ENCODE results near the gene SEZ6.

The SEZ6 gene, protein sequence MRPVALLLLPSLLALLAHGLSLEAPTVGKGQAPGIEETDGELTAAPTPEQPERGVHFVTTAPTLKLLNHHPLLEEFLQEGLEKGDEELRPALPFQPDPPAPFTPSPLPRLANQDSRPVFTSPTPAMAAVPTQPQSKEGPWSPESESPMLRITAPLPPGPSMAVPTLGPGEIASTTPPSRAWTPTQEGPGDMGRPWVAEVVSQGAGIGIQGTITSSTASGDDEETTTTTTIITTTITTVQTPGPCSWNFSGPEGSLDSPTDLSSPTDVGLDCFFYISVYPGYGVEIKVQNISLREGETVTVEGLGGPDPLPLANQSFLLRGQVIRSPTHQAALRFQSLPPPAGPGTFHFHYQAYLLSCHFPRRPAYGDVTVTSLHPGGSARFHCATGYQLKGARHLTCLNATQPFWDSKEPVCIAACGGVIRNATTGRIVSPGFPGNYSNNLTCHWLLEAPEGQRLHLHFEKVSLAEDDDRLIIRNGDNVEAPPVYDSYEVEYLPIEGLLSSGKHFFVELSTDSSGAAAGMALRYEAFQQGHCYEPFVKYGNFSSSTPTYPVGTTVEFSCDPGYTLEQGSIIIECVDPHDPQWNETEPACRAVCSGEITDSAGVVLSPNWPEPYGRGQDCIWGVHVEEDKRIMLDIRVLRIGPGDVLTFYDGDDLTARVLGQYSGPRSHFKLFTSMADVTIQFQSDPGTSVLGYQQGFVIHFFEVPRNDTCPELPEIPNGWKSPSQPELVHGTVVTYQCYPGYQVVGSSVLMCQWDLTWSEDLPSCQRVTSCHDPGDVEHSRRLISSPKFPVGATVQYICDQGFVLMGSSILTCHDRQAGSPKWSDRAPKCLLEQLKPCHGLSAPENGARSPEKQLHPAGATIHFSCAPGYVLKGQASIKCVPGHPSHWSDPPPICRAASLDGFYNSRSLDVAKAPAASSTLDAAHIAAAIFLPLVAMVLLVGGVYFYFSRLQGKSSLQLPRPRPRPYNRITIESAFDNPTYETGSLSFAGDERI

DNA sequence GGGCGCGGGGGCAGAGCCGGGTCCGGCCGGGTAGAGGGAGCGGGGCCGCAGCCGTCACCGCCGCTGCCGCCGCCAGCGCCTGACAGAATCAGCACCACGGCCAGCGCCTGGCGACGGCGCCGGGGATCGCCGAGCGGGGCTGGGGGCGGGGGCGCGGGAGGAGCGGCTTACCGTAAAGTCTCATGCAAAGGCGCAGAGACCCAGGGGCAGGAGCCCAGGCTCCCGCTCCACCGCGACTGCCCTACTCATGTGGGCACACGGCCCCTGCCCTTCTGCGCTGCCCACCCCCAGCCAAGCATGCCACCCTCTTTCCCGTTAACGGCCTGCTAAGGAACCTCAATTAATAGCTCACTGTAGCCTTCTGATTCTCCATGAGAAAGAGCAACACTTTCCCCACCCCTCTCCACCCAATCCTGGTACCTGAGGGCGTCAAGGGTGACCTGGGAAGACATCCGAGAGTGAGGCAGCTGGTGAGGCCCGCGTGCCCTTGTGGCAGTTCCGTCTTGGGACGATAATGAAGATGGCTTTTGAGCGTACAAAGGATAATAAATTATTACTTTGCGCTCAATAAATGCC is at the start of gene SEZ6:
Gene SEZ6 (minus strand): TSS at position 98 of the 576 bp plus-strand sequence. CDS start 164 bp downstream, outside the sequence.
- DNase-seq (ENCODE audit: low spot score), result peak; percentile 96

DNA sequence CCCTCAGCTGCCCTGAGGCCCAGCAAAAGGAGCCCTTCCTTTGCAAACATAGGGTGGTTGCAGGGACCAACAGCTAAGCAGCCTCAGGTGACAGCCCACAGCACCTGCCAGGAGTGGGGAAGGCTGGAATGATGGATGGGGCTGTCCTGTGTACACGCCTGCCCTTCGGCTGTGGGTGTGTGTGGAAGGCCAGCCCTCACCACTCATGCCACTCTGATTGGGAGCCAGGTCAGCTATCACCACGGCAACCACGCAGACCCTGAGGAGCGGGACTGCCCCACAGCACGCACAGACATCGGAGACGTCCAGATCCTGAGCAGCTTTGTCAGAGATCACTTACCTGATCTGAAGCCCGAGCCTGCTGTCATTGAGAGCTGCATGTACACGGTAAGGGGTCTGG is 49.0 kb upstream of the SEZ6 start:
- no peak for DNase-seq (ENCODE audit: low spot score)

DNA sequence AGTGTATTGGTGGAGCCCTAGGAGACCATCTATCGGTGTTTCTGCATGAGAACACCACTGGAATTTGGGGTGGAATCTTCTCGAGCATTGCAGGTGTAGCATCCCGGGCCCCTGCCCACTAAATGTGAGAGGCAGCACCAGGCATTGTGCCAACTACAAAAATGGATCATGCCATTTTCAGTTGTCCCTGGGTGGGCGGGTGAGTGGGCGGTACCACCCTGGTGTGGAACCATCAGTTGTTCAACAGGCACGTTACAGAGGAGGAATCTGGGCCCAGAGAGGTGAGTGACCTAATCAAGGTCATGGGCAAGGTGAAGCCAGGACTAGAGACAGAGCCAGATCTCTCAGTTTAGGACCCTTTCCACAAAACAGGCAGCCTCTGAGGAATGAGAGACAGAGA is 45.9 kb upstream of the SEZ6 start:
- DNase-seq (ENCODE audit: low spot score), result no peak

DNA sequence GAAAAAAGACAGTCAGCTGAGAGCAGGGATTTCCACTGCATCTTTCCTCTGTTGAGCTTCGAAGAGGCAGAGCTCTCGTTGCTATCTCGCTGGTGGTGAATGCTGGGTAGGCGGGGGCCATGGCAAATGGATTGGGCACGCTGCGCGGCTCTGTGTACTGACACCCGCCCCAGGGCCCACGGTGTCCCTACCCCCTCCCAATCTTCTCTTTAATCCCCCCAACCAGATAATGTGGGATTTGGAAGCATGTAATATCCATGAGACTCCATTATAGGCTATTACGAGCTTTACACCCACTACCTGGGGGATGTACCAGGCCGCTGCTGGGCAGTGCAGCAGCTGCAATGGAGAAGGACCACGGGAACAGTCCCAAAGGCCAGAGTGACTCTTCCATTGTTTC is 45.4 kb upstream of the SEZ6 start:
- DNase-seq (ENCODE audit: low spot score), result peak; percentile 90

DNA sequence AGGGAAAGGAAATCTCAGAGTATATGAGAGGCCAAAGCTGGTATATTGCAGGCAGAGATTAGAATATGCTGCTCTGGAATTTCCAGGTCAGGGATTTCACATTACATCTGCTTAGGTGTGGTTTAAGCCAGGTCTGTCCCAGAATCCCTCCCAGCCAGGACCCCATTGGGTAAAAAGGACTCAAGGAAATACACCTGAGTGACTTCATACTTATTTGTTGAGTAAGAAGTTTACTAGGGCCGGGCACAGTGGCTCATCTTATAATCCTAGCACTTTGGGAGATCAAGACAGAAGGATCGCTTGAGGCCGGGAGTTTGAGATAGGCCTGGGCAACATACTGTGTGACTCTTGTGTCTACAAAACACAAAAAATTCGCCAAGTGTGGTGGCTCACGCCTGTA is 44.3 kb upstream of the SEZ6 start:
- no peak for DNase-seq (ENCODE audit: low spot score)

DNA sequence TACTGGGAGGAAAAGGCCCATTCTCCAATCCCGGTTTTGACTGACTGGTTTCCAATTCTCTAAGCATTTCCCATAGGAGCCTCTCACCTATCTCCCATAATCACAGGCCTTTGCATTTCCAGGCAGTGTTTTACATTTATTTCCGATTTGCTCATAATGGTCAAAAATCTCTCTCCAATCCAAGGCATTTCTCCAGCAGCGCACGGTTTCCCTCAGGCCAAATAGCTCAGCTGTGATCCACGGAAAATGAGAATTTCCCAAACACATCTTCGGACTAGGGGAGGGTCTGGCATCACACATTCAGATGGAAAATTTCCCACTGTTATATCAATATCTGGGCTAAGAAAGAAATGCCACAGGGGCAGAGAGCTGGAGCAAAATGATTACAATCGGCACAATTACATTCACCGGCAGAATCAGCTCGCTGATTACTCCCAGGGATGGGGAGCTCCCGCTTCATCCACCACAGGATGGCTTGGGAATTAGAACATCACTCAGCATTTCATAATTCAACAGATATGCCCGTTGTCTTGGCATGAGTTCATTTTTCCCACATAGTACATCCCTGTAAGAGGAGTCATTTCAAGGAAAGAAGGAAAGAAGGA is 43.8 kb upstream of the SEZ6 start:
- no peak for DNase-seq (ENCODE audit: low spot score)

DNA sequence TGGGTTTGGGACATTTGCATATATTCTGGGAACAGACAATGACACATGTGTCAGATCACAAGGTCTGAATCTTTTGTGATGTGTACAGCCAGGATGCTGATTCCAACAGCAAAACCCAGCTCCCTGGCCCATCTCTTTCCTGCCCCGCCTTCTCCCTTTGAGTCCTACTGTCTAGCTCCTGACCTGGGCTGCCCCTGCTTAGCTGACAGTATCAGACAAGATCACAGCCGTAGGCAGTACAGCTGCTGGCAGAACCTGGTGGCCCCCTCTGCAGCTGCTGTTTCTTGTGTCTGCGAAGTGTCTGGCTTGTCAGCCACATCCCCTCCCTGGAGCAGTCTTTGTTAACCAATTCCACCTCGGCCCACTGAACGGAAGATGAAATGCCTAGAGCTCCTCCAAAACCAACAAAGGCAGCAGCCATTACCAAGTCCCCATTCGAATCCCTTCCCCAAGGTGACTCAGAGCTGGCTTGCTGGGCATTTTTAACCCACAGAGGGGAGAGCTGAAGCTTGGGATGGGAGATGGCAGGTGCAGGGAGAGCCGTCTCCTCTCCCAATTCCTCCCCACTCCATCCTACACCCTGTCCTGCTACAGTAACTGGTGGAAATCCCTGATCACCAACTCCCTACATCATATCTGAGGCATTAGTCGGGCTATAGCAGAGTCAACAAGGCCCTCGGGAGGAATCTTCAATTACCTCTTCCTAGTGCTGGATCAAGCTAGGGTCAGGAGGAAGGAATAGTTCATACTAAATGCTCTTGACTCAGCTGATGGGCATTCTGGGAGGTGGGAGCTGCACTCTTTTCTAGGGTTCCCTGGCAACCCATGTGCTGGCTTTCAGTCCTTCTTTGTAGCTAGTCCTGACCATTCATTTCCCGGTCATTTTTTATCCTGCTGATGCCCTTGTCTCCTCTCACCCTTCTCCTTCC is 42.9 kb upstream of the SEZ6 start:
- DNase-seq (ENCODE audit: low spot score), result peak; percentile 83

DNA sequence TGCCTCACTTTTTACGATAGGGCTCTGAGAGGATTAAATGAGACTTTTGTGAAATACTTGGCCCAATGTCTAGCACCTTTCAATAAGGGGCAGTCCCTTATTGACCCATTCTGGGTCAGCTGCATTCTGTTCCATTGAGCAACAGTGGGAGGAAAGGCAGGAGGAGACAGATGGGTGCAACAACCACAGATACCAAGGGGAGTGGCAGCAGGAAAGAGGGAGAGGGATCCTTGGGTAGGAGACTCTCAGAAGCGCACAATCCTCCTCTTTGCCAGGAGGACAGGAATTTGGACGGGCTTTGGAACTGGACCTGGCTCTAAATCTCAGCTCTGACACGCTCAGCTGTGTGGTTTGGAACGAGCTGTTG is 40.6 kb upstream of the SEZ6 start:
- DNase-seq (ENCODE audit: low spot score), result no peak

DNA sequence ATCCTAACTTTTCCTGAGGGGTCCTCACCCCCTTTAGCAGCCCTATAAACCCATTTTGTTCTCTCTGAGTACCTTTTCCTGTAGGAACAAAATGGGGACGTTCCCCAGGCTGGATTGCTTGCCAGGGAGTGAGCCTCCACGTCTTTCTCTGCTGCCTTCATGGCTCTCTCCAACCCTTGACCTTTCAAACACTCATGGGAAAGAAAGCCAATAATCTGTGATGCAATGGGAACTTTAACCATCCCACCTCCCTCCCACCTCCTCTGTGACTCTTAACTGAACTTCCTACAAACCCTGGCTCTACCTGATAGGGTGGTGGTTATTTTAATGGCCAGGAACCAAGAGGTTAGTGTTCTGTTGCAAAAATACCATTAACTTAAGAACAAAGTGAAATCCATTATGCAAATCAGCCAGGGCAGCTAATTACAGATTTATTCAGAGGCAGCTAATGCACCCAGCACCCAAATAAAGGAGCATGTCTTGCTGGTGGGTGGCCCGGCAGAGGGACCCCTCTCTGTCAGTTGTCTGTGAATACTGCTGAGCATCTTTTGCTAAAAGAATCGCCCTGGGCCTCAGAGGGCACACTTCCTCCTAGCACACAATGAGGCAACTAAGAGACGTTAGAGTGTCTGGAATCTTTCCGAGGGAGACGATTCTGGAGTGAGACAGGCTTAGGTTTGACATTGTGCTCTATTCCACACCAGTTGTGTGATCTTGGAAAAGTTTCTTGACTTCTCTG is 40.1 kb upstream of the SEZ6 start:
- DNase-seq (ENCODE audit: low spot score), result no peak

DNA sequence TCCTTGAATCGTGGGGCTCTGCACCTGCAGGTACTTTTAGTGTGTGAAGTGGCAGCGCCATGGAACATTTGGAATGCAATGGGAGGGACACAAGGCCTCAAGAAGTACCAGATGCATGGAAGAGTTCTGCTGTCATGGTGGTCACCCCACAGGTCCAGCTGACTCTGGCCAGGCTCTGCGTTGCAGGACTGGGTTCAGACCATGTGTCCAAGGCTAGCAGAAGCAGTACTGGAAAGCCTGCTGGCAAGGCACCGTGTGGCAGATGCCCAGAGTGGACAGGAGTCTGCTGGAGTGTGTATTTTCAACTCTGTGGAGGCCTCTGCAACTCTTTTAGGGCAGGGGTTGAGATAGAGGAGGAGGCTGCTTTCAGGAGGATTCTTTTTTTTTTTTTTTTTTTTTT is 39.2 kb upstream of the SEZ6 start:
- no peak for DNase-seq (ENCODE audit: low spot score)

DNA sequence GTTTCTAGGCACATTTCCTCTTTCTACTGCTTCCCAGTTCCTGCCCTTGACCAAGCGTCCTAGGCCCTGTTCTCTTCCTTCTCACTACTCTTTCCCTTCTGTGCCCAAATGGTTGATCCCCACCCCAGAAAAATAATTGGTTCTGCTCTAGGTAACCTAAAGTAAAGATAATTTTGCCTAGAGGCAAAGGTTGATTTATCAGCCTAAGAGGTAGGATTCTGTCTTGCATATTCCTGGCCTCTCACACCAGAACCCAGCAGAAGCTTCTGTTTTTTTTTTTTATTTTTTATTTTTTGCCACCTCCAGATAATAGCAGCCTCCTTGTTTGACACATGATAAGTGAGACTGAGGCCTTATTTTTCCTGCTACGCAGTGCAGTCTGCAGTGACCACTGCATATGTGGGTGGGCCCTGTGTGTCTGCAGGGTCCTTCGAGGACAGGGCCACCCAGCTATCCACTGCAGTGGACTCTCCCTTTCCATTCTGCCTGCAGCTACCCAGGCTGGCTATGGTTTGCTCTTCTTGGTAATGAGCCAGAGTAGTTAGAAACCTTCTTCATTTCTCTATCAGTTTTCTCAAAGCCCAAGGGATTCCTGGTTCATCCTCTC is 37.8 kb upstream of the SEZ6 start:
- DNase-seq (ENCODE audit: low spot score), result no peak

DNA sequence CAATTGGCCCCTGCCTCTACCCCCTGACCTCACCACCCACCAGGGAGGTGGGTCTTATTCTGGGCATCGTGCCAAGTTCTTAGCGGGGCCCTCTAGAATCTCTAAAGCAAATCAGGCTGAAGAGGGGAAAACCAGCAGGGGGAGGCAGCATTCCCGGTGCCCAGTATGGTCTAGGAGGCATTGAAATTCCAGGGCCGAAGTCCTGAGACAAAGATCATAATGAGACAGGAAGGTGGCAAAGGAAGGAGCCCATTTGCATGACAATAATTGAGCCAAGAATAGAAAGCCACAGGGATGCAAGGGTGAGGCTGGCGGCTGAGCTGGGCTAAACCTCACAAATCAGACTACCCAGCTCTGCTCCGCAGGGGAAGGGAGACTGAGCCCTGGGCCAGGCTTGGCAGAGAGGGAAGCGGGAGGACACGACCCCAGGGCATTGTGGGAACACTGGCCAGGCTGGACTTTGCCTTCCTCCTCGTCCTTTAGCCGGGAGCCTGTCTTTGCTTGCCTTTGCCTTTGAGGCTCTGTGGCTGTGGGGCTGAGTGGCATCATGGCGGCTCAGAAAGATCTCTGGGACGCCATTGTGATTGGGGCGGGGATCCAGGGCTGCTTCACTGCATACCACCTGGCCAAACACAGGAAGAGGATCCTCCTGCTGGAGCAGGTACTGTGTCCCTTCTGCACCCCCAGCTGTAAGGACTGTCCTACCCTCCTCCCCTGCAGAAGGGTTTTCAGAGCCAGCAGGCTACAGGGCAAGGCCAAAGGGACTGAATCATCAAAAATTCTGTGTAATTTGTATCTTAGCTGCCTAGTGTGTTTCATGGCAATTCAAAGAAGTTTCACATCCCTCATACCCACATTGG is 37.1 kb upstream of the SEZ6 start, which contains the start of gene PIPOX:
Gene PIPOX (plus strand): TSS at position 463 of the 860 bp plus-strand sequence. CDS start 85 bp downstream, at position 548.
- DNase-seq (ENCODE audit: low spot score), result peak; percentile 73

DNA sequence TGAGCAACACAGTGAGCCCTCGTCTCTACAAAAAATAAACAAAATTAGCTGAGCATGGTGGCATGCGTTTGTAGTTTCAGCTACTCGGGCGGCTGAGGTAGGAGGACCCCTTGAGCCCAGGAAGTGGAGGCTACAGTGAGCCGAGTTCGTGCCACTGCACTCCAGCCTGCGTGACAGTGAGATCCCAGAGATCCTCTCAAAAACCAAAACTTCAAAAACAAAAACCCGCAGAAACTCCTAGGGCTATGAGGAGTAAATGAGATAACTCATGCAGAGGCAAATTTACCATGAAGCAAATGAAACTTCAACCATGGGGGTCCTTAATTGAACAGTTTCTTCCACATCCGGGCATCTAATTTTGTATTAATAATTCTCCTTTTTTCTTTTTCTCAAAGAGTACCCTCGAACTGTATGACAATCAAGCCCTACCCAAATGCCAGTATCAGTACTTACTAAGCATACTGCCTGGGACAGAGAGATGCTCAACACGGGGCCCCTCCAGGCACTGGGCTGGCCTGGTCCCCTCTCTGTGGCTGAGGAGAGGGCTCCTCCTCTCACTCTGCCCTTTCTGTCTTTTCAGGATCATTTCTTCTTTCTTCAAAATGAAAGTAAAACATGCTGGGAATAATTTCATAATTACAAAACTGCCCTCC is 36.3 kb upstream of the SEZ6 start:
- DNase-seq (ENCODE audit: low spot score), result no peak

DNA sequence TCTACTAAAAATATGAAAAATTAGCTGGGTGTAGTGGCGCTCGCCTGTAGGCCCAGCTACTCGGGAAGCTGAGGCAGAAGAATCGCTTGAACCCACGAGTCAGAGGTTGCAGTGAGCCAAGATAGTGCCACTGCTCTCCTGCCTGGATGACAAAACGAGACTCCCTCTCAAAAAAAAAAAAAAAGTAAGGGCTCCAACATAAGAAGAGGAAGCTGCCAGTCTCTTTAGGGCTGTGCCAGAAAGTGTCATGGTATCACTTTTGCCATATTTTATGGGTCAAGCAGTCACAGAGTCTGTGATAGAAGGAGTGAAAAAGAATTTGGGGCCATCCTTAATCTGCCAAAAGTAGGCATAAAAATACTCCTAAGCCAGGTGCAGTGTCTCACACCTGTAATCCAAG is 35.7 kb upstream of the SEZ6 start:
- no peak for DNase-seq (ENCODE audit: low spot score)

DNA sequence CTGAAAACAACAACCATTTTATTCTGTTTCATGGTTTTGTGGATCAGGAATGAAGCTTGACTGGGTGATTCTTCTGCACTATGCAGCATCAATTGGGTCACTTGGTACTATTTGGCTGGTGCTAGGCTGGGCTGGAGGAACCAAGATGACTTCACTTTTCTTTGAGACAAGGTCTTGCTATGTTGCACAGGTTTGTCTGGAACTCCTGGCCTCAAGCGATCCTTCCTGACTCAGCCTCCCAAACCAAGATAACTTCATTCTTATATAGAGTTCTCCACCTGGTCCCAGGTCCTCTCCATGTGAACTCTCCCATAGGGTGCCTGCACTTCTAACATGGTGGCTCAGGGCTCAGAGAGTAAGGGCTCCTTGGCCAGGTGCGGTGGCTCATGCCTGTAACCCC is 35.3 kb upstream of the SEZ6 start:
- DNase-seq (ENCODE audit: low spot score), result no peak

DNA sequence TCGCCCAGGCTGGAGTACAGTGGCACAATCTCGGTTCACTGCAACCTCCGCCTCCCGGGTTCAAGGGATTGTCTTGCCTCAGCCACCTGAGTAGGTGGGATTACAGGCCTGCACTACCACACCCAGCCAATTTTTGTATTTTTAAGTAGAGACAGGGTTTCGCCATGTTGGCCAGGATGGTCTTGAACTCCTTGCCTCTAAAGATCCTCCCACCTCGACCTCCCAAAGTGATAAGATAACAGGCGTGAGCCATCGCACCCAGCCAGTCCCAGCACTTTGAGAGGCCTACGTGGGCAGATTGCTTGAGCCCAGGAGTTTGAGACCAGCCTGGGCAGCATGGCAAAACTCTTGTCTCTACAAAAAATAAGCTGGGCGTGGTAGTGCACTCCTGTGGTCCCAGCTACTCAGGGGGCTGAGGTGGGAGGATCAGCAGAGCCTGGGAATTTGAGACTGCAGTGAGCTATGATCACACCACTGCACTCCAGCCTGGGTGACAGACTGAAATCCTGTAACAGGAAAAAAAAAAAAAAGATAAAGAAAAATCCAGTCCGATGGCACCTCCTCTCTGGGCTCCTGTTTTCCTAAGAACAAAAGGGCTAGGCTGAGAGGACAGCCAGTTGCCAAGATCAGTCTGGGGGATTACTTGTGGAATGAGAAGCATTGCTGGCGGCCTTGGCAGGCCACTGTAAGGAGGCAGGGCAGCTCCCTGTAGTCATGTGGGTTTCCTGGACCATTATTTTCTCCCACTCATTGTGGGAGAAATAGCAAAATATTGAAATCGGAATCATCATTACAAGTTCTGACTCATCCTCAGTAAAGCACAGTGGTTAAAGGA is 34.1 kb upstream of the SEZ6 start:
- no peak for DNase-seq (ENCODE audit: low spot score)

DNA sequence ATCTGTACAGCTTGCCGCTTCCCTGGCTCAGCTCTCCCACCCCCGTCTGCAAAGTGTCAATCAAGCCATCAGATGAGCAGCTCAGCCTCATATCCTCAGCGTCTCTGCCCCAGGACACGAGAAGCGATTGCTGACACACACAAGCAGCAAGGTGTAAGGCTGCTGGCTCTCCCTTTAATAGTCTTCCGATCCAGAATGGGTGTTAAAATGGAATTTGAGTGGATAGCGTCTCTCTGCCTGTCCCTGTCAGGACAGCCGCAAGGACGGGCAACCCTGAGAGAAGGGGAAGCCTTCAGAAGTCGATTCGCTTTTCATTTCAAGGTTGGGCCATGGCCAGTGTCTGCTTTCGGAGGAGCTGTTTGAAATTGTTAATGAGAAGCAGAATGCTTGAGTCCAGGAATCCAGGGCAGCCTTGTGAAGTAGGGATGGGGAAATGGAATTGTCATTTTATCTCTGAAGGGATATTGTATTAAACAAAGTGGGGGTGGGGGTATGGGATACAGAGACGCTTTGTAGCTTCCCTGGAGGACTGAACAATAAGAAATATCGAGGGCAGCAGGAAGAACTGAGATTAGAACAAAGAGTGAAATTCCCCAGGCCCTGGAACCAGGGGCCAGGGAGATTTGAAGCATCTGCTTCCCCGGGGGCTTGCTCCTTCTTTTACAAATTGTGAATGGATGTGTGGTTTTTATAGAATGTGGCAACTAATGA is 32.4 kb upstream of the SEZ6 start:
- DNase-seq (ENCODE audit: low spot score), result no peak
